SK-N-SH treated with all-trans-retinoic acid at 6 μM for 48 hours (cell line): ENCODE data around the gene HTT.

Source experiments
- ATAC-seq: fragments of 200-7000 bp; cut with Tn5 transposase; 3 replicates; pipeline ENCODE4 v1.9.1; 2020; ENCODE audit warnings: mild to moderate bottlenecking, moderate library complexity
- ARNTL ChIP-seq: fragments of 450-650 bp; formaldehyde crosslinking; IDR thresholded peaks from 2 replicates; pipeline ENCODE4 v1.5.0; 2020; ENCODE audit warnings: low read depth, mild to moderate bottlenecking, moderate library complexity, borderline replicate concordance
- CSDC2 ChIP-seq: fragments of 250-450 bp; sonication (Bioruptor Pico); IDR thresholded peaks from 2 replicates; pipeline ENCODE4 v1.5.0; 2020; ENCODE audit warnings: mild to moderate bottlenecking, moderate library complexity
- ESRRG ChIP-seq: fragments of 250-450 bp; sonication (Bioruptor Pico); IDR thresholded peaks from 2 replicates; pipeline ENCODE4 v1.6.1; 2021; ENCODE audit warnings: mild to moderate bottlenecking
- GLIS3 ChIP-seq: fragments of 250-450 bp; sonication (Bioruptor Pico); IDR thresholded peaks from 2 replicates; pipeline ENCODE4 v1.5.0; 2020; ENCODE audit warnings: mild to moderate bottlenecking, moderate library complexity
- ISL1 ChIP-seq: fragments of 250-450 bp; sonication (Bioruptor Pico); IDR thresholded peaks from 2 replicates; pipeline ENCODE4 v2.1.2; 2022; ENCODE audit warnings: mild to moderate bottlenecking, moderate library complexity
- OSR1 ChIP-seq: fragments of 250-450 bp; sonication (Bioruptor Pico); IDR thresholded peaks from 2 replicates; pipeline ENCODE4 v1.8.0; 2022; ENCODE audit warnings: moderate library complexity, mild to moderate bottlenecking, inconsistent platforms
- RARB ChIP-seq: fragments of 250-450 bp; sonication (Bioruptor Pico); IDR thresholded peaks from 2 replicates; pipeline ENCODE4 v1.8.0; 2021; ENCODE audit warnings: mild to moderate bottlenecking, moderate library complexity
- TCF4 ChIP-seq: fragments of 250-450 bp; sonication (Bioruptor Pico); IDR thresholded peaks from 2 replicates; pipeline ENCODE4 v1.8.0; 2021; ENCODE audit warnings: mild to moderate bottlenecking, moderate library complexity, borderline replicate concordance
- TOX ChIP-seq: fragments of 250-450 bp; sonication (Bioruptor Pico); IDR thresholded peaks from 2 replicates; pipeline ENCODE4 v1.8.0; 2021; ENCODE audit warnings: mild to moderate bottlenecking, moderate library complexity, borderline replicate concordance
- ZC3H10 ChIP-seq: fragments of 250-450 bp; sonication (Bioruptor Pico); IDR thresholded peaks from 2 replicates; pipeline ENCODE4 v1.5.1; 2021; ENCODE audit warnings: mild to moderate bottlenecking, moderate library complexity
- ZFP3 ChIP-seq: fragments of 250-450 bp; sonication (Bioruptor Pico); IDR thresholded peaks from 2 replicates; pipeline ENCODE4 v1.5.0; 2020; ENCODE audit warnings: mild to moderate bottlenecking, moderate library complexity
- ZNF565 ChIP-seq: fragments of 450-650 bp; formaldehyde crosslinking; conservative IDR thresholded peaks from 2 replicates; pipeline ENCODE4 v1.5.0; 2020; ENCODE audit warnings: low read depth, mild to moderate bottlenecking, moderate library complexity
- ZNF70 ChIP-seq: fragments of 450-650 bp; formaldehyde crosslinking; IDR thresholded peaks from 2 replicates; pipeline ENCODE4 v1.5.0; 2020; ENCODE audit warnings: mild to moderate bottlenecking, moderate library complexity
- ZNF8 ChIP-seq: fragments of 450-650 bp; formaldehyde crosslinking; IDR thresholded peaks from 2 replicates; pipeline ENCODE4 v1.5.0; 2020; ENCODE audit warnings: mild to moderate bottlenecking, moderate library complexity
- TF ChIP-seq, protein P1 (sequence below): fragments of 250-450 bp; sonication (Bioruptor Pico); IDR thresholded peaks from 2 replicates; pipeline ENCODE4 v1.8.0; 2020; ENCODE audit warnings: mild to moderate bottlenecking, moderate library complexity, borderline replicate concordance
- TF ChIP-seq, protein P2 (sequence below): fragments of 250-450 bp; sonication (Bioruptor Pico); IDR thresholded peaks from 2 replicates; pipeline ENCODE4 v1.5.1; 2020; ENCODE audit warnings: low read depth, mild to moderate bottlenecking, moderate library complexity
- TF ChIP-seq, protein P3 (sequence below): fragments of 250-450 bp; sonication (Bioruptor Pico); IDR thresholded peaks from 2 replicates; pipeline ENCODE4 v1.8.0; 2021; ENCODE audit warnings: low read depth, mild to moderate bottlenecking, moderate library complexity, borderline replicate concordance
- TF ChIP-seq, protein P4 (sequence below): fragments of 250-450 bp; sonication (Bioruptor Pico); IDR thresholded peaks from 2 replicates; pipeline ENCODE4 v1.5.1; 2021; ENCODE audit warnings: mild to moderate bottlenecking, moderate library complexity
- TF ChIP-seq, protein P5 (sequence below): fragments of 250-450 bp; sonication (Bioruptor Pico); IDR thresholded peaks from 2 replicates; pipeline ENCODE4 v1.5.0; 2020; ENCODE audit warnings: mild to moderate bottlenecking, moderate library complexity

The HTT gene

DNA sequence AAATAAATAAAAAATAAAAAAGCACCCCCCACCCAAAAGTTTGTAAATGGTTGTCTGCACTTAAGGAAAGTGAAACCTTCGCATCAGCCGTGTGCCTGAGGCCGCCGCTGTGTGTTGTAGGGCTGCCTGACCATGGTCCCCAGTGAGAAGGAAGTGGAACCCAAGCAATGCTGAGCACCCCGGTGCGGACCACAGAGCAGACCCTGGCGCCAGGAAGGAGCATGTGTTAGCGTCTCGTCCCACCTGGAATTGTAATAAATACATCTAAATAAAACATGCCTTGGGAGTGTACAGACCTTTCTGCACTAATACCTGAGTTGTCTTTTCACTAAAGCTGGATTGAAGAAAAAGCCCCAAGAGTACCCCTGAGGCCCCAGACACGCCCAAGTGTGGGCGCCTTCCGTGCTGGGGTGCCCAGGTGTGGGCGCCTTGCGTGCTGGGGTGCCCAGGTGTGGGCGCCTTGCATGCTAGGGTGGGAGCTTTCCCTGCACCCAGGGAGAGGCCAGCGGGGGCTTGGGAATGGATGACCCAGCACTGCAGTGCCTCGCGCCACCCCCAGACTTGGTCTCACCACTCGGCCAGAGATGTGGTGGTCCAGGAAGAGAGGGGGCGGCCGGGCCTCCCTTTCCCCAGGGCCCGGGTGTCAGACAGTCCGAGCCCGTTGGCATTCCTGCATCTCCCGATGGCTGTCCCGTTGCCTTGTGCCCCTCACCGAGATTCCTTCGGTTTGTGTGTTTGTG is 33.9 kb upstream of the HTT start:
- ATAC-seq = no peak
- TF ChIP-seq TOX (CRISPR knock-in tag) = no peak
- TF ChIP-seq, protein P1, sequence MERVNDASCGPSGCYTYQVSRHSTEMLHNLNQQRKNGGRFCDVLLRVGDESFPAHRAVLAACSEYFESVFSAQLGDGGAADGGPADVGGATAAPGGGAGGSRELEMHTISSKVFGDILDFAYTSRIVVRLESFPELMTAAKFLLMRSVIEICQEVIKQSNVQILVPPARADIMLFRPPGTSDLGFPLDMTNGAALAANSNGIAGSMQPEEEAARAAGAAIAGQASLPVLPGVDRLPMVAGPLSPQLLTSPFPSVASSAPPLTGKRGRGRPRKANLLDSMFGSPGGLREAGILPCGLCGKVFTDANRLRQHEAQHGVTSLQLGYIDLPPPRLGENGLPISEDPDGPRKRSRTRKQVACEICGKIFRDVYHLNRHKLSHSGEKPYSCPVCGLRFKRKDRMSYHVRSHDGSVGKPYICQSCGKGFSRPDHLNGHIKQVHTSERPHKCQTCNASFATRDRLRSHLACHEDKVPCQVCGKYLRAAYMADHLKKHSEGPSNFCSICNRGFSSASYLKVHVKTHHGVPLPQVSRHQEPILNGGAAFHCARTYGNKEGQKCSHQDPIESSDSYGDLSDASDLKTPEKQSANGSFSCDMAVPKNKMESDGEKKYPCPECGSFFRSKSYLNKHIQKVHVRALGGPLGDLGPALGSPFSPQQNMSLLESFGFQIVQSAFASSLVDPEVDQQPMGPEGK (CRISPR knock-in tag) = no peak
- TF ChIP-seq, protein P2, sequence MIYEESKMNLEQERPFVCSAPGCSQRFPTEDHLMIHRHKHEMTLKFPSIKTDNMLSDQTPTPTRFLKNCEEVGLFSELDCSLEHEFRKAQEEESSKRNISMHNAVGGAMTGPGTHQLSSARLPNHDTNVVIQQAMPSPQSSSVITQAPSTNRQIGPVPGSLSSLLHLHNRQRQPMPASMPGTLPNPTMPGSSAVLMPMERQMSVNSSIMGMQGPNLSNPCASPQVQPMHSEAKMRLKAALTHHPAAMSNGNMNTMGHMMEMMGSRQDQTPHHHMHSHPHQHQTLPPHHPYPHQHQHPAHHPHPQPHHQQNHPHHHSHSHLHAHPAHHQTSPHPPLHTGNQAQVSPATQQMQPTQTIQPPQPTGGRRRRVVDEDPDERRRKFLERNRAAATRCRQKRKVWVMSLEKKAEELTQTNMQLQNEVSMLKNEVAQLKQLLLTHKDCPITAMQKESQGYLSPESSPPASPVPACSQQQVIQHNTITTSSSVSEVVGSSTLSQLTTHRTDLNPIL (CRISPR knock-in tag) = no peak
- no peak for TF ChIP-seq OSR1 (CRISPR knock-in tag)
- no peak for TF ChIP-seq ZNF70
- TF ChIP-seq, protein P3, sequence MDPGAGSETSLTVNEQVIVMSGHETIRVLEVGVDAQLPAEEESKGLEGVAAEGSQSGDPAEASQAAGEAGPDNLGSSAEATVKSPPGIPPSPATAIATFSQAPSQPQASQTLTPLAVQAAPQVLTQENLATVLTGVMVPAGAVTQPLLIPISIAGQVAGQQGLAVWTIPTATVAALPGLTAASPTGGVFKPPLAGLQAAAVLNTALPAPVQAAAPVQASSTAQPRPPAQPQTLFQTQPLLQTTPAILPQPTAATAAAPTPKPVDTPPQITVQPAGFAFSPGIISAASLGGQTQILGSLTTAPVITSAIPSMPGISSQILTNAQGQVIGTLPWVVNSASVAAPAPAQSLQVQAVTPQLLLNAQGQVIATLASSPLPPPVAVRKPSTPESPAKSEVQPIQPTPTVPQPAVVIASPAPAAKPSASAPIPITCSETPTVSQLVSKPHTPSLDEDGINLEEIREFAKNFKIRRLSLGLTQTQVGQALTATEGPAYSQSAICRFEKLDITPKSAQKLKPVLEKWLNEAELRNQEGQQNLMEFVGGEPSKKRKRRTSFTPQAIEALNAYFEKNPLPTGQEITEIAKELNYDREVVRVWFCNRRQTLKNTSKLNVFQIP (CRISPR knock-in tag) = no peak

DNA sequence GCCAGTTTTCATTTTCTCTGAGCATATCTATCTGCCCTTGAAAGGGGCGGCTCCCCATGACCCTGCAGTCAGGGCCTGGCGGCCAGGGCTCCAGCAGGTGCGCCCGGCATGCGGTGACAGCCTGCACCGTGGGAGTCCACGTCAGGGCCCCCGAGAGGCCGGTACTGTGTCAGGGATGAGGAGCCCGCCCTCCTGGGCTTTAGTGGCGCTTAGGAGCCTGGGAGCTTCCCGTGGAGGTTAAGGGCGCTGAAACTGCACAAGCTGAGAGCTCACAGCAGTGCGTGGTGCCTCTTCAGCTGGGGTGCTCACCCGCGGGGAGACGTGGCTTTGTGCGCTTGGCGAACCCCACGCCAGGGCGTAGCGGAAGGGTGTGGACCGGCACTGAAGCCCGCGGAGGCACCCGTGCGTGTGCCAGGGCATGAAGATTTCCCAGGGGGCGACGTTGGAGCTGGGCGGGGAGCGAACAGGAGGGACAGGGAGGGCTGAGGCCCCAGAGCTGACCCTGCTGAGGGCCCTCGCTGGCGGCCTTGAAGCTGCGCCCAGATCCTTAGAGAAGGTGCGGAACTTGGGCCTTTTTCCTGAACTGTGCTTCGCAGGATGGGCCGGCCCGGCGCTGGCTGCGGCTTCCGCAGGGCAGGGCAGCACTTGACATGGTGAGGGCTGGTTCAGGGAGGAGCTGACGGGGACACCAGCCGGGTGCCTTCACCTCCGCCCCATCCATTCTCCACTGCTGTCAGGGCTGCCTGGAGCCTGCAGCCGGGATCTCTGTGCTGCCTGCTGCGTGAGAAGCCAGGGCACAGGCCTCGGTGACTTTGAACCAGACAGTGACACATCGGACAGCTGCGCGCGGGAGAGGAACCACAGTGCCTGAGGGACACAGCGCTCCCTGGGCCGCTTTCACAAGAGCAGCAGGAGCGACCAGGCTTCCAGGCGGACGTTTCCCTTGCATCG is 33.0 kb upstream of the HTT start:
- no peak; the same call in 2 of the 3 replicates for ATAC-seq
- TF ChIP-seq, protein P4, sequence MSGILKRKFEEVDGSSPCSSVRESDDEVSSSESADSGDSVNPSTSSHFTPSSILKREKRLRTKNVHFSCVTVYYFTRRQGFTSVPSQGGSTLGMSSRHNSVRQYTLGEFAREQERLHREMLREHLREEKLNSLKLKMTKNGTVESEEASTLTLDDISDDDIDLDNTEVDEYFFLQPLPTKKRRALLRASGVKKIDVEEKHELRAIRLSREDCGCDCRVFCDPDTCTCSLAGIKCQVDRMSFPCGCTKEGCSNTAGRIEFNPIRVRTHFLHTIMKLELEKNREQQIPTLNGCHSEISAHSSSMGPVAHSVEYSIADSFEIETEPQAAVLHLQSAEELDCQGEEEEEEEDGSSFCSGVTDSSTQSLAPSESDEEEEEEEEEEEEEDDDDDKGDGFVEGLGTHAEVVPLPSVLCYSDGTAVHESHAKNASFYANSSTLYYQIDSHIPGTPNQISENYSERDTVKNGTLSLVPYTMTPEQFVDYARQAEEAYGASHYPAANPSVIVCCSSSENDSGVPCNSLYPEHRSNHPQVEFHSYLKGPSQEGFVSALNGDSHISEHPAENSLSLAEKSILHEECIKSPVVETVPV (CRISPR knock-in tag) = no peak
- TF ChIP-seq, protein P5, sequence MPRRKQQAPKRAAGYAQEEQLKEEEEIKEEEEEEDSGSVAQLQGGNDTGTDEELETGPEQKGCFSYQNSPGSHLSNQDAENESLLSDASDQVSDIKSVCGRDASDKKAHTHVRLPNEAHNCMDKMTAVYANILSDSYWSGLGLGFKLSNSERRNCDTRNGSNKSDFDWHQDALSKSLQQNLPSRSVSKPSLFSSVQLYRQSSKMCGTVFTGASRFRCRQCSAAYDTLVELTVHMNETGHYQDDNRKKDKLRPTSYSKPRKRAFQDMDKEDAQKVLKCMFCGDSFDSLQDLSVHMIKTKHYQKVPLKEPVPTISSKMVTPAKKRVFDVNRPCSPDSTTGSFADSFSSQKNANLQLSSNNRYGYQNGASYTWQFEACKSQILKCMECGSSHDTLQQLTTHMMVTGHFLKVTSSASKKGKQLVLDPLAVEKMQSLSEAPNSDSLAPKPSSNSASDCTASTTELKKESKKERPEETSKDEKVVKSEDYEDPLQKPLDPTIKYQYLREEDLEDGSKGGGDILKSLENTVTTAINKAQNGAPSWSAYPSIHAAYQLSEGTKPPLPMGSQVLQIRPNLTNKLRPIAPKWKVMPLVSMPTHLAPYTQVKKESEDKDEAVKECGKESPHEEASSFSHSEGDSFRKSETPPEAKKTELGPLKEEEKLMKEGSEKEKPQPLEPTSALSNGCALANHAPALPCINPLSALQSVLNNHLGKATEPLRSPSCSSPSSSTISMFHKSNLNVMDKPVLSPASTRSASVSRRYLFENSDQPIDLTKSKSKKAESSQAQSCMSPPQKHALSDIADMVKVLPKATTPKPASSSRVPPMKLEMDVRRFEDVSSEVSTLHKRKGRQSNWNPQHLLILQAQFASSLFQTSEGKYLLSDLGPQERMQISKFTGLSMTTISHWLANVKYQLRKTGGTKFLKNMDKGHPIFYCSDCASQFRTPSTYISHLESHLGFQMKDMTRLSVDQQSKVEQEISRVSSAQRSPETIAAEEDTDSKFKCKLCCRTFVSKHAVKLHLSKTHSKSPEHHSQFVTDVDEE (CRISPR knock-in tag) = no peak
- TF ChIP-seq ZFP3 (CRISPR knock-in tag) = no peak
- no peak for TF ChIP-seq OSR1 (CRISPR knock-in tag)
- TF ChIP-seq ZNF8 (CRISPR knock-in tag) = no peak
- no peak for TF ChIP-seq ZNF565 (CRISPR knock-in tag)
- TF ChIP-seq TOX (CRISPR knock-in tag) = no peak
- TF ChIP-seq CSDC2 (CRISPR knock-in tag) = no peak
- TF ChIP-seq, protein P2 (CRISPR knock-in tag) = no peak
- TF ChIP-seq ESRRG = no peak
- TF ChIP-seq ZNF70 = no peak
- no peak for TF ChIP-seq TCF4 (CRISPR knock-in tag)
- TF ChIP-seq ISL1 (CRISPR knock-in tag) = no peak

DNA sequence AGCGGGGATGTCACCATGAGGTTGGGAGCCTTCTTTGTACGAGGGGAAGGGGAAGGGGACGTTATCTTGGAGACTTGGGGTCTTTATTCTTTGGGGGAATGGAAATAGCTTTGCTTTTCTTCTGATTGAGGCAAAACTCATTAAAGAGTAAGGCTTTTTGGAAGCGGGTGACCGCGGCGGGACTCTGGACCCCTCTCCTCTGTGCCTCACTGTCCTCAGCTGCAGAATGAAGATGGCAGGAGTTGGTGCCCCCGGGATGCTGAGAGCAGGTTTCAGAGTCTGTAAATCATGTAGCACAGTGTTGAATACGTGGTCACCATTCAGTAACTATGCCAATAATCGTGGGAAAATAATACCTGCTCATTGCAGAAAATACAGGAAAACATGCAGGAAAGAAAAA is 32.3 kb upstream of the HTT start:
- ATAC-seq = no peak
- TF ChIP-seq, protein P5 (CRISPR knock-in tag) = no peak
- TF ChIP-seq ARNTL (CRISPR knock-in tag) (no peak), RARB (CRISPR knock-in tag) (no peak), GLIS3 (CRISPR knock-in tag) (no peak), TCF4 (CRISPR knock-in tag) (no peak), ISL1 (CRISPR knock-in tag) (no peak), ZC3H10 (no peak), CSDC2 (CRISPR knock-in tag) (no peak), ZNF70 (no peak), ZFP3 (CRISPR knock-in tag) (no peak)
- TF ChIP-seq, protein P3 (CRISPR knock-in tag) = no peak
